ENCODE data around the gene WWOX. TPM values are rescaled to one million over a fixed set of nuclear protein-coding genes. Genes with fewer than 3 reads are reported as not detected.

Gene WWOX
- total RNA-seq, 1 donor from 2014 or later: 106 TPM

- no peaks in the 10 kb centered on the region for H3K4me1 ChIP-seq
- DNase-seq (ENCODE audit: low spot score in 2 of 2): no peak
- no peaks in the 10 kb centered on the region for H3K9me3 ChIP-seq
- H3K36me3 ChIP-seq: no peaks in the 10 kb centered on the region
- no peak for TF ChIP-seq CTCF (IDR thresholded peaks at IDR 0.05)
- no peaks in the 10 kb centered on the region for H3K27me3 ChIP-seq
- H3K4me3 ChIP-seq: no peak overlapping the region
- H3K27ac ChIP-seq: no peak overlapping the region
- intact Hi-C loops (cut with DNase I): no loop called here
Measured at GRCh38 chr16:78727536-78727935, 628.1 kb downstream of the WWOX start.

GRCh38 chr16:78729687-78730086 lies 630.2 kb downstream of the WWOX start:
- intact Hi-C loops (cut with DNase I): no loop called here
- Histone ChIP-seq H3K4me3 (no peak overlapping the region), H3K27ac (no peak overlapping the region), H3K36me3 (no peaks in the 10 kb centered on the region), H3K9me3 (no peaks in the 10 kb centered on the region), H3K27me3 (no peaks in the 10 kb centered on the region), H3K4me1 (no peaks in the 10 kb centered on the region)
- no peak for DNase-seq (ENCODE audit: low spot score in 2 of 2)
- TF ChIP-seq CTCF (IDR thresholded peaks at IDR 0.05): no peak

GRCh38 chr16:78731785-78732184 lies 632.3 kb downstream of the WWOX start:
- TF ChIP-seq CTCF (IDR thresholded peaks at IDR 0.05): no peak
- Histone ChIP-seq H3K27ac (no peak overlapping the region), H3K36me3 (no peaks in the 10 kb centered on the region), H3K27me3 (no peaks in the 10 kb centered on the region), H3K9me3 (no peaks in the 10 kb centered on the region), H3K4me1 (no peaks in the 10 kb centered on the region), H3K4me3 (no peak overlapping the region)
- no peak for DNase-seq (ENCODE audit: low spot score in 2 of 2)
- intact Hi-C loops (cut with DNase I): no loop called here

- no peaks in the 10 kb centered on the region for H3K36me3 ChIP-seq
- intact Hi-C loops (cut with DNase I): no loop called here
- H3K4me3 ChIP-seq: no peak overlapping the region
- no peak overlapping the region for H3K27ac ChIP-seq
- H3K9me3 ChIP-seq: no peaks in the 10 kb centered on the region
- no peaks in the 10 kb centered on the region for H3K27me3 ChIP-seq
- no peak for TF ChIP-seq CTCF (IDR thresholded peaks at IDR 0.05)
- H3K4me1 ChIP-seq: no peaks in the 10 kb centered on the region
- no peak for DNase-seq (ENCODE audit: low spot score in 2 of 2)
Measured at GRCh38 chr16:78732696-78733095, 633.2 kb downstream of the WWOX start.

- no peak for TF ChIP-seq CTCF (IDR thresholded peaks at IDR 0.05)
- no peaks in the 10 kb centered on the region for H3K36me3 ChIP-seq
- H3K4me1 ChIP-seq: no peaks in the 10 kb centered on the region
Measured at GRCh38 chr16:78735337-78735736, 635.9 kb downstream of the WWOX start.

GRCh38 chr16:78737630-78738029 lies 638.2 kb downstream of the WWOX start:
- Histone ChIP-seq H3K27me3 (no peaks in the 10 kb centered on the region), H3K9me3 (no peaks in the 10 kb centered on the region), H3K27ac (no peak overlapping the region), H3K4me3 (no peak overlapping the region), H3K36me3 (no peaks in the 10 kb centered on the region), H3K4me1 (no peaks in the 10 kb centered on the region)
- intact Hi-C loops (cut with DNase I): no loop called here
- DNase-seq (ENCODE audit: low spot score in 2 of 2): no peak
- no peak for TF ChIP-seq CTCF (IDR thresholded peaks at IDR 0.05)

More at GRCh38 chr16:78735337-78735736, 635.9 kb downstream of the WWOX start:
- intact Hi-C loops (cut with DNase I): no loop called here
- DNase-seq (ENCODE audit: low spot score in 2 of 2): no peak
- Histone ChIP-seq H3K4me3 (no peak overlapping the region), H3K9me3 (no peaks in the 10 kb centered on the region), H3K27ac (no peak overlapping the region), H3K27me3 (no peaks in the 10 kb centered on the region)
